HK-2 (cell line): Measurements from ENCODE around the gene COQ7.

Source experiments
- DNase-seq: peaks from one replicate; pipeline ENCODE4 v3.0.0-alpha.2; 2018; ENCODE audit not compliant: unreplicated experiment

Gene COQ7

GRCh38 chr16:19067349-19068236 lies at the start of gene COQ7:
Gene COQ7, plus strand, starts transcription at chr16:19067614. Its CDS starts 51 bp downstream, at chr16:19067665.
- DNase-seq, result peak; percentile 92

GRCh38 chr16:19020689-19021088 lies 46.7 kb upstream of the COQ7 start:
- no peak for DNase-seq

- DNase-seq, result no peak
Observed at GRCh38 chr16:19021747-19022146, 45.7 kb upstream of the COQ7 start.

GRCh38 chr16:19027416-19027815 lies 40.0 kb upstream of the COQ7 start:
- DNase-seq, result no peak

GRCh38 chr16:19029980-19030379 lies 37.4 kb upstream of the COQ7 start:
- no peak for DNase-seq

GRCh38 chr16:19031738-19032137 lies 35.7 kb upstream of the COQ7 start:
- DNase-seq, result no peak

- no peak for DNase-seq
Observed at GRCh38 chr16:19033761-19034160, 33.7 kb upstream of the COQ7 start.

GRCh38 chr16:19040400-19040799 lies 27.0 kb upstream of the COQ7 start:
- DNase-seq, result no peak

- no peak for DNase-seq
Observed at GRCh38 chr16:19044769-19045168, 22.6 kb upstream of the COQ7 start.

- no peak for DNase-seq
Observed at GRCh38 chr16:19046062-19046461, 21.4 kb upstream of the COQ7 start.

GRCh38 chr16:19062706-19063105 lies 4.7 kb upstream of the COQ7 start:
- DNase-seq, result no peak

- no peak for DNase-seq
Observed at GRCh38 chr16:19066988-19067348, 446 bp upstream of the COQ7 start.

GRCh38 chr16:19068237-19068815 lies 912 bp downstream of the COQ7 start:
- no peak for DNase-seq

- peak; percentile 28 for DNase-seq
Observed at GRCh38 chr16:19071811-19072777, 4.7 kb downstream of the COQ7 start.

- no peak for DNase-seq
Observed at GRCh38 chr16:19073344-19073743, 5.9 kb downstream of the COQ7 start.

- DNase-seq, result no peak
Observed at GRCh38 chr16:19073863-19074262, 6.4 kb downstream of the COQ7 start.

- DNase-seq, result no peak
Observed at GRCh38 chr16:19075511-19075910, 8.1 kb downstream of the COQ7 start.

GRCh38 chr16:19077879-19078278 lies 10.5 kb downstream of the COQ7 start:
- no peak for DNase-seq

GRCh38 chr16:19083670-19084069 lies 16.3 kb downstream of the COQ7 start:
- DNase-seq, result no peak

GRCh38 chr16:19084139-19084538 lies 16.7 kb downstream of the COQ7 start:
- no peak for DNase-seq

- no peak for DNase-seq
Observed at GRCh38 chr16:19084879-19085278, 17.5 kb downstream of the COQ7 start.

GRCh38 chr16:19085679-19086200 lies 18.3 kb downstream of the COQ7 start:
- DNase-seq, result no peak
